ENCODE measurements around the gene TMEM39A. TPM values are rescaled to one million over a fixed set of nuclear protein-coding genes. Genes with fewer than 3 reads are reported as not detected.

TMEM39A gene
- total and polyA plus RNA-seq, 2 donors from 2014 or later, result 7.0 to 37.0 TPM

DNA sequence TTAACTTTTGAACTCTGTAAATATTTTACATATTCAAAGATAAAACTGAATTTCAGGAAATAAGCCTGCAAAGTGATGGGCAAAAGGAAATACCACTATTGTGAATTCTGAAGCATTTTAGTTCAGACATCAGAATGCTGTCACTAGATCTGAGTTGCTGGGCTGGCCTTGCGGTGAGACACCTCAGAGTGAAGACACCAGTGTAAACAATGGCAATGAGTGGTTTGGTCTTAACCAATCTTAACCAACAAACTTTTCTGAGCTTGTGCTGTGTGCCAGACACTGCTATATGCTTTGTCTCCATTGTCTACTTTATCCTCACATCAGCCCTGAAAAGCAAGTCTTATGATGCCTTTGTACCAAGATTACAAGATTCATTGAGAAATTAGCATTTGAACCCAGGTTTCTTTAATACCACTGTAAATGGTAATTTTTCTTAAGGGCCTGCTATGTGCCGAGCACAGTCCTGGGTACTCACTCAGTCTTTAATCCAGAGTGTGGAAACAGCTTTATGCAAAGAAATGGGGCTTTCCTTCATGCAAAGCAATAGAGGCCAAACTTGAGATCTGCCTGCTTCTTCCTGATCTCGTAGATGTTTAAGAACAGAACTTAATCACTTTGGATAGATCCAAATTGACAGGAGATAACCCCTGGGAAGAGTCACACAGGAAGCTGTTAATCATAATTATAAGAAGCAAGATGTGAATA, 55.0 kb downstream of the TMEM39A start:
- Histone ChIP-seq H3K36me3 (ENCODE audit: control insufficient read depth in 2 of 3, insufficient read depth in 3 of 3, low read length in 3 of 3) (peaks cover 0 to 5% (median 0%) of the 10 kb centered on the region in 3 donors), H3K27ac (ENCODE audit: low read depth in 2 of 2, low read length in 2 of 2) (no peak overlapping the region), H3K9me3 (ENCODE audit: control insufficient read depth in 2 of 3, insufficient read depth in 1 of 3, low read length in 3 of 3) (no peaks in the 10 kb centered on the region), H3K4me1 (ENCODE audit: control insufficient read depth in 2 of 3, insufficient read depth in 2 of 3, low read depth in 1 of 3, low read length in 3 of 3) (no peaks in the 10 kb centered on the region), H3K4me3 (ENCODE audit: low read length in 3 of 3) (no peak overlapping the region), H3K9ac (ENCODE audit: low read length in 3 of 3) (no peak overlapping the region), H3K27me3 (ENCODE audit: control insufficient read depth, insufficient read depth, low read length) (no peaks in the 10 kb centered on the region)
- TF ChIP-seq, protein P1, sequence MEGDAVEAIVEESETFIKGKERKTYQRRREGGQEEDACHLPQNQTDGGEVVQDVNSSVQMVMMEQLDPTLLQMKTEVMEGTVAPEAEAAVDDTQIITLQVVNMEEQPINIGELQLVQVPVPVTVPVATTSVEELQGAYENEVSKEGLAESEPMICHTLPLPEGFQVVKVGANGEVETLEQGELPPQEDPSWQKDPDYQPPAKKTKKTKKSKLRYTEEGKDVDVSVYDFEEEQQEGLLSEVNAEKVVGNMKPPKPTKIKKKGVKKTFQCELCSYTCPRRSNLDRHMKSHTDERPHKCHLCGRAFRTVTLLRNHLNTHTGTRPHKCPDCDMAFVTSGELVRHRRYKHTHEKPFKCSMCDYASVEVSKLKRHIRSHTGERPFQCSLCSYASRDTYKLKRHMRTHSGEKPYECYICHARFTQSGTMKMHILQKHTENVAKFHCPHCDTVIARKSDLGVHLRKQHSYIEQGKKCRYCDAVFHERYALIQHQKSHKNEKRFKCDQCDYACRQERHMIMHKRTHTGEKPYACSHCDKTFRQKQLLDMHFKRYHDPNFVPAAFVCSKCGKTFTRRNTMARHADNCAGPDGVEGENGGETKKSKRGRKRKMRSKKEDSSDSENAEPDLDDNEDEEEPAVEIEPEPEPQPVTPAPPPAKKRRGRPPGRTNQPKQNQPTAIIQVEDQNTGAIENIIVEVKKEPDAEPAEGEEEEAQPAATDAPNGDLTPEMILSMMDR (IDR thresholded peaks at IDR 0.05; ENCODE audit: borderline replicate concordance, extremely low read depth, insufficient read depth), result no peak
- DNase-seq (no peak), FAIRE-seq (no peak)
- intact Hi-C loops (cut with DNase I), result no loop called here

DNA sequence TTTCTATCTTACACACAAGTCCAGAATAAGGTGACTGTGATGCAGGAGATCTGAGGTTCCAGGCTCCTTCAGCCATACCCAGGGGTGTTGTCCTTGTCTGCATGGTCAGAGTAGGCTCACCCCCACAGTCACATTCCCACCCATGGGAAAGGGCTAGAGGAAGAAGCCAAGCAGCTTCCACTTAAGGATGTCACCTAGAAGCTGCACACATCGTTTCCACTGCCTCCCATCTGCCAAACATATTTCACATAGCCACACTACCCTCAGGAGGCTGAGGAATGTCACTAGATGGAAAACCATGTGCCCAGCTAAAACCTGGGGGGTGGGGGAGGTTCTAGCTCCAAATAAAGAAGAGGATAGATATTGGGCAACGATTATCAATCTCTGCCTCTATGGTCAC, 58.1 kb downstream of the TMEM39A start:
- no peak for DNase-seq
- TF ChIP-seq, protein P1 (IDR thresholded peaks at IDR 0.05; ENCODE audit: borderline replicate concordance, extremely low read depth, insufficient read depth), result no peak
- Histone ChIP-seq H3K36me3 (ENCODE audit: control insufficient read depth in 2 of 3, insufficient read depth in 3 of 3, low read length in 3 of 3) (peaks cover 0 to 3% (median under 1%) of the 10 kb centered on the region in 3 donors), H3K27ac (ENCODE audit: low read depth in 2 of 2, low read length in 2 of 2) (no peak overlapping the region), H3K4me1 (ENCODE audit: control insufficient read depth in 2 of 3, insufficient read depth in 2 of 3, low read depth in 1 of 3, low read length in 3 of 3) (no peaks in the 10 kb centered on the region), H3K27me3 (ENCODE audit: control insufficient read depth, insufficient read depth, low read length) (no peaks in the 10 kb centered on the region), H3K4me3 (ENCODE audit: low read length in 3 of 3) (no peak overlapping the region), H3K9me3 (ENCODE audit: control insufficient read depth in 2 of 3, insufficient read depth in 1 of 3, low read length in 3 of 3) (no peaks in the 10 kb centered on the region), H3K9ac (ENCODE audit: low read length in 3 of 3) (no peak overlapping the region)
- intact Hi-C loops (cut with DNase I), result no loop called here
- FAIRE-seq, result no peak

DNA sequence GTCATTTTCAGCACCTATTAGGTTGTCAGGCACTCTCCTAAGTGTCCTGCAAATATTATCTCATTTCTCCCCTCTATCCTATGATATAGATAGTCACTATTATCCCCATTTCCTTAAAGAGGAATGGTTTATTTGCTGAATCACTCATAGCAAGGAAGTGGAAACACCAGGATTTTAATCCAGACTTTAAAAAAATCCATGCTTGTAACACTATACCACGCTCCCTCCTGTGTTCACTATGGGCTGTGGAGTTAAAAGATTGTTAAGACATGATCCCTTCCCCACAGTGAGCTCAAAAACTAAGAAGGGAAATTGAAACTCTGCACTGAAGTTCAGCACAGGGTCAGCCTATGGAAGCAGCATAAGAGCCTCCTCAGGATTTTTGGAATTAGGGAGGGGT, 60.2 kb downstream of the TMEM39A start:
- peaks cover 0 to 6% (median 0%) of the 10 kb centered on the region in 3 donors for H3K36me3 ChIP-seq (ENCODE audit: control insufficient read depth in 2 of 3, insufficient read depth in 3 of 3, low read length in 3 of 3)

More for the DNA sequence above, 60.2 kb downstream of the TMEM39A start:
- no peaks in the 10 kb centered on the region for H3K9me3 ChIP-seq (ENCODE audit: control insufficient read depth in 2 of 3, insufficient read depth in 1 of 3, low read length in 3 of 3)
- no peak overlapping the region for H3K9ac ChIP-seq (ENCODE audit: low read length in 3 of 3)
- TF ChIP-seq, protein P1 (IDR thresholded peaks at IDR 0.05; ENCODE audit: borderline replicate concordance, extremely low read depth, insufficient read depth), result no peak
- intact Hi-C loops (cut with DNase I), result no loop called here
- H3K4me1 ChIP-seq (ENCODE audit: control insufficient read depth in 2 of 3, insufficient read depth in 2 of 3, low read depth in 1 of 3, low read length in 3 of 3), result no peaks in the 10 kb centered on the region
- H3K4me3 ChIP-seq (ENCODE audit: low read length in 3 of 3), result no peak overlapping the region
- peak in 1 of 5 donors; percentile 2 for DNase-seq
- H3K27ac ChIP-seq (ENCODE audit: low read depth in 2 of 2, low read length in 2 of 2), result no peak overlapping the region
- FAIRE-seq, result no peak
- no peaks in the 10 kb centered on the region for H3K27me3 ChIP-seq (ENCODE audit: control insufficient read depth, insufficient read depth, low read length)

Data from kidney (tissue), 14 donors.